Inferior parietal cortex (tissue), 1 donor: Measurements from ENCODE around the gene CPNE8.

Experiments
- DNase-seq: peaks from one replicate; pipeline ENCODE4 v3.0.0-alpha.2; 2016; ENCODE audit errors: extremely low spot score

The CPNE8 gene

DNA sequence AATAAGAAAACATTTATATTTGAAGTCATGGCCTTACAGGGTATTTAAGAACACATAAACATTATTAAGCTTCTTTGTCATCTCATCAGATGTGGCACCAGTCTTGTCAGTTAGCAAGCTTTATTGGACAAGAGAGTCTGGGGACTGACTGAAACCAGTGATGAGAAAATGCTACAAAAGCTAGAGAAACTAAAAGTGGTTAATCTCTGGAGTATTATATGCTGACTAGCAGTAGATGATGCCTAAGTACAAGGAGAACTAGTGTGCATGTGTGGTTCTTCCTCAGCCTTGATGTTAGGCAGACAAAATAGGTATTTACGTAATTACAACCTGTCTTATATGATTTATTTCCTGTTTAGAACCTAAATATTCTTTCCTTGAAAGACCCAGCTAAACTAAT, 176.5 kb downstream of the CPNE8 start:
- DNase-seq, result no peak

- DNase-seq, result no peak
These were observed 183.7 kb downstream of the CPNE8 start for GRCh38 chr12:38721611-38722252.

DNA sequence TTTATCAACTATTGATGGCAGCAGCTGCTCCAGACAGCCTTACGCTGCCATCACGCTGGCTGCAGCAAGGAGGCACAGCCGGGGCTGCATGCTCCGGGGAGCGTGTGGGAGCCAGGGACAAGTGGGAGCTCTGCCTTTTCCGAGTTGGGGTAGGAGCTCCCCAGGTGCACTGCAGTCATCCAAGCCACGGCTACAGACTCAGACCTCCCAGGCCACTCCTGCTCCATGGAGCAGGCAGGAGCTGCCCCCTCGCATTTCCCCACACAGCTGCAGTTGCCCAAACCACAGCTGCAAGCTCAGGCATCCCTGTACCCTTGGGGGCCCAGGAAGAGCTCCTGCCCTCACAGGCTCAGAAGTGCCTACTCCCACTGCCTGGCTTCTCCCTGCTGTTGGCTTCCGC, 184.7 kb downstream of the CPNE8 start:
- no peak for DNase-seq

DNA sequence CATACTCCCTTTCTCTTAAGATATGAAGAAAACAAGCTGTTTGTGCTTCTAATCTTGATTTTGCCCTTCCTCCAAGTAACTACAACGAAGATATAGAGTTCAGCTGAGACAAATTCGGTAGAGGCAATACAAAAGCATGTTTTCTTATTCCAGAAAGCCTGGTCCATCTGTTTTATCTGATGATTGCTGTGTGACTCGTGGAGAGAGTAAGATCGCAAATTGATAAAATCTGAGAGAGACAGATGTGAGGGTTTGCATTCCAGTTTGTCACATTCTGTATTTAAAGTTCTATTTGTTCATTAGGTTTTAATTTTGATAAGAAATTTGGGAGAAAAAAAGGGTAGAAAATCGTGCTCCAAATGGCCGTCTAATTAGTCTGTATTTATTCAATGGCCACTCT, 192.1 kb downstream of the CPNE8 start:
- DNase-seq, result no peak

DNA sequence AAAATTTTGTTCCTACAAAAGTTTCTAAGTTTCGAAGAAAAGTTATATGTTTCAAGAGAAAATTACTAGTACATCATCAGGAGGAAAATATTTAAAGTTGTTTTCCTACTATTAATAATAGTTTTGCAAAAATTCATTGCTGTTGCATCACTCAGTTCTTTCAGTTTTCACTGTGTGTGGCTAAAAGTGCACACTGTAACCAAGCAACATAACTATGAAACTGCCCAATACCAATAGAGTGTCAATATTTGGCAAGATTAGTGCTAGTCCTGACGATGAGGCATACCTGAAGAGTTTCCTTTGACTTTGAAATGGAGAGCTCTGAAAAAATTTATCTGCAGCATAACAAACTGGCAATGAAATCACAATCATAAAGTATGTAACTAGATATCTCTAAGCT, 194.3 kb downstream of the CPNE8 start:
- DNase-seq, result no peak

DNA sequence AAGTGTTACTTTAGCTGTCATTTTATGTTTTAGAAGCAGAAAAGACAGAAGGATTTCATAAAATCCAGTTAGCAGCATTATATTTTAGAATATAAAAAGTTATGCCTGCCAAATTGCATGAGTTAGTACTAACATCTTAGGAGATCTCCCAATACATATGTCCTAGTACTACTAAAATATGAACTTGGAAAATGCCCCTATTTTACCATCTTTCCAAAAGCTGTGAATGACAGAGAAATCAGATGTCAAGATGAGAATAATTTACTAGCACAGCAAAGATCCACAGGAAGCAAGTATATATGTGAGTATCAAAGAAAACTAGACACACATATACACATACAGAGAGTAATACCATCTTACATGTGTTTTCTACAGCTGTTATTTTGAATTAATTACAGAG, 196.9 kb downstream of the CPNE8 start:
- no peak for DNase-seq

- no peak for DNase-seq
These were observed 197.7 kb downstream of the CPNE8 start for GRCh38 chr12:38707648-38708047.

GRCh38 chr12:38697289-38697688, 208.1 kb downstream of the CPNE8 start:
- DNase-seq, result no peak

GRCh38 chr12:38695057-38695456, 210.3 kb downstream of the CPNE8 start:
- no peak for DNase-seq

- no peak for DNase-seq
These were observed 214.2 kb downstream of the CPNE8 start for GRCh38 chr12:38691164-38691563.

DNA sequence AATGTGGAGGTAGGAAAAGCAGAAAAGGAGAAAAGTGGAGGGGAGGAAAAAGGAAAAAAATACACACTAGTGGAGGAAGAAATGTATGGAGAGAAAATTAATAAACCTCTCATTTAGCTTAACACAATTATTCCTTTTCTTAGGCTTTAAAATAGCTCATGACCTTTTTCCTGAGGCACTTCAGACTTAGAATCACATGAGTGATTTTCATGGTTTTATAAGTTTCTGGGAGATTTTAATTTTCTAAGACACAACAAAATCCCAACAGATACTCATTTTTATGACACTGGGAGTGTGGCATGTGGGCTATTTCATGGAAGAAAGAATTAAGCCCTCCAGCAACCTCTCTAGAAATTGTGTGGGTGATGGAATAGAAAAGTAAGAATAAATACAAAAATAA, 214.7 kb downstream of the CPNE8 start:
- no peak for DNase-seq

GRCh38 chr12:38689704-38690103, 215.7 kb downstream of the CPNE8 start:
- no peak for DNase-seq

GRCh38 chr12:38689195-38689594, 216.2 kb downstream of the CPNE8 start:
- DNase-seq, result no peak

DNA sequence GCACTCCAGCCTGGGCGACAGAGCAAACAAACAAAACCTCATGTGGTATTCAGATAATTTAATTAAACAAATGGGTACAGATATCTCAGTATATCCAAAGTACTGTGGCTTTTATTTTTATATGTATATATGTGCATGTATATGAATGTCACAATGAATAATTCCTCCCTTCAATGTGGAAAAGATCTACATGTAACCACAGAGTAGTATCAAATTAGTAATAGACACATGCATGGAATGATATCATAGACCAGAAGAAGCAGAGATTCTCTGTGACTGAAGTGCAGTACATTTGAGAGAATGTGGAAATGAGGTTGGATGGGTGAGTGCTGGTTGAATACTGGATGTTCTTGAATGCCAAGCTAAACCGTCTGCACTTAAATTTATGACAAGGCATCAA, 222.9 kb downstream of the CPNE8 start:
- DNase-seq, result no peak

GRCh38 chr12:38669530-38669929, 235.9 kb downstream of the CPNE8 start:
- no peak for DNase-seq

DNA sequence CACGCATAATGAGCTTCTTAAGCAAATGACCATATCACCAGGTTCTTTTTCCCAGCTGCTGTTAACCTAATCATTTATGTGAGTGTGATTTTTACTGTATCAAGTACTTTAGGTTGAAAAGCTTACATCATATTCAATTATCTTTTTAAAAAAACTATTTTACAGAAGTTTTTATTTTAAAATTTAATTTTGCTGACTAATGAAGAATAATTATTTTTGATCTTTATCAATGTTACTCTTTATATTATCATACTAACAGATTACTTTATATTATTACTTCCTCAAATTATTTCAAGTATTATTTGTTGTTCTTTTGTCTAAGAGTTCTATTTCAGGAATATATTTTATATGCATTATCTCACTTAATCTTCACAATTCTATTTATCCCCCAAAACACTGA, 236.3 kb downstream of the CPNE8 start:
- no peak for DNase-seq

DNA sequence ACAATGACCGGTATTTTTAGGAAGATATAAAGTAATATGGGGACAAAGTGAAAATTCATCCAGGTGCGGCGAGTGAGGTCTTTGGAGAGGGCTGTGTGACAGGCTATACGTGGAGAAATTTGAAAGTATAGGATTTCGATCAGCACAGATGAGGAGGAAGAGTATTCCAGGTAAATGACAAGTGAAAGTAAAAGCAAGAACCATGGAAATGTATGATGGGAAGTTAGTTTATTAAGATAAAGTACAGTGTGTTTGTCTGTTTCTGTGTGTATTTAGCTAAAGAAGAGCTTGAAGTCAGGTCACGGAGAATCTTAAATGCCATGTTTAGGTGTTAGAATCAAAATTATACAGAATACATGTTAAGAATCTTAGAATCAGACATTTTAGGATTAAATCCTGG, 239.0 kb downstream of the CPNE8 start:
- DNase-seq, result no peak

- no peak for DNase-seq
These were observed 240.6 kb downstream of the CPNE8 start for GRCh38 chr12:38664661-38665269.

DNA sequence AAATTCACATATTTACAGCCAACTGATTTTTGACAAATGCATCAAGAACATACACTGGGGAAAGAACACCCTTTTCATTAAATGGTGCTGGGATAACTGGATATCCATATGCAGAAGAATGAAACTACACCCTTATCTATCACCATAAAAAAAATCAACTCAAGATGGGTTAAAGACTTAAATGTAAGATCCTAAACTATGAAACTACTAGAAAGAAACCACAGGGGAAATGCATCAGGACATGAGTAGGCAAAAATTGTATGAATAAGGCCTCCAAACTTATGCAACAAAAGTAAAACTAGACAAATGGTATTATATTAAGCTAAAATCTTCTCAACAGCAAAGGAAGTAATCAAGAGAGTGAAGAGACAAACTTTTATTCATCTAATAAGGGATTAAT, 242.6 kb downstream of the CPNE8 start:
- DNase-seq, result no peak

GRCh38 chr12:38653650-38654049, 251.7 kb downstream of the CPNE8 start:
- no peak for DNase-seq

DNA sequence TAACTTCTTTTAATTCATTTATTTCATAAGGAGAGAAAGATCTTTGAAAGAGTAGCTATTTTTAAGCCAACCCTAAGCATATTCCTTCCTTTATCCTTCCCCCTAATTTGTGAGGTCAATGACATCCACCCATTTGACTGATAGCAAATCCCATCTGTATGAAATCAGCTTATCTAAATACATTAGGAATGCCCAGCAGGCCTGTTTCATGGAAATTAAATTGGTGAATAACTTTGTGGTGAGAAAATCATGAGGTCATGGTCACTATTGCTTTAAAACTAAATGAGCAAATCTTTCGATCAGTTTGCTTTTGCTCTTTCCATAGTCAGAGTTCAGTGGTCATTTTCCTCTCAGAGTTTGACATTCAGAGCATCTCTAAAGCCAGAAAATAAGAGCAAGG, 256.6 kb downstream of the CPNE8 start:
- DNase-seq, result no peak

DNA sequence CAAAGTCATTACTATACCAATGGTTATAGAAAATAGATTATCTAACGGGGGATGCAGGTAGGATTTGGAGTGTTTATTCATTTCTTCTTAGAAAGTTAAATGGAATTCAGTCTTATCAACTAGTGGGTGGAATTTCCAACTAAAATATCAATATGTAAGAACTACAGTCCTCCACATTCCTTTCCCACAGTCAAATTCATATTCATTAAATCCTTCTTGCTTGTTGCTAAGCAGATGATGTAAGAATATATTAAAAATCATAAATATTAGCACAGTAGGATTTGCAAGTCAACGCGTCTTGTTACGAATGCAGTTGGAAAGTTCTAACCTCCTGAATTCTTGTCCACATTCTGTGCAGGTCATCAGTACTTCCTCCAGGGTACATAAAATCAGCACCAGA, 259.2 kb downstream of the CPNE8 start:
- no peak for DNase-seq

- no peak for DNase-seq
These were observed 265.8 kb downstream of the CPNE8 start for GRCh38 chr12:38639625-38640024.

DNA sequence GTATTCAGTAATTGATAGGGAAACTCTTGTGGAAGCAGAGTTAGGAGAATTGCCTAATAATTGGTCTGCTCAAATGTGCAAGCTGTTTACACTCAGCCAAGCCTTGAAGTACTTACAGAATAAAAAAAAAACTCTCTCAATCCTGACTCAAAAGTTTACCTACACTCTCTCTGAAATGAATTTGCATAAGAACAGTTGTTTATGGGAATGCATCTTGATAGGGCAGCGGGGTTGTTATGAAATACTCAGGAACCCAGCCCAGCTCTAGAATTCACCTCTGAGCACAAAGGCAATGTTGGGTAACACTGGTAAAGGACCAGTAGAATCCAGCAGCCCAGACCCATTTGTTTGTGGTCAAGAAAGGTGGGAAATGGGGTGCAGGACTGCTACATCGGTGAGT, 267.0 kb downstream of the CPNE8 start:
- no peak for DNase-seq
